Measurements from ENCODE around the gene MYO1D. TPM values are rescaled to one million over a fixed set of nuclear protein-coding genes. Genes with fewer than 3 reads are reported as not detected.

MYO1D gene
- total and polyA plus RNA-seq, 2 of the 13 experiments (the other 11 are each of a cell fraction or from before 2014, with no cell fraction given), result 13.2 to 17.3 TPM

GRCh38 chr17:32443827-32444300 lies 433.1 kb downstream of the MYO1D start:
- BruUV-seq (replicated peaks), result no TSS peak
- H3K27me3 ChIP-seq (ENCODE audit: control insufficient read depth in 1 of 2, insufficient read depth in 2 of 2, low read length in 2 of 2), result no peaks in the 10 kb centered on the region
- intact Hi-C loops (cut with micrococcal nuclease; ENCODE audit: unreplicated experiment), result no loop called here
- peaks cover 58% of the 10 kb centered on the region for H3K4me1 ChIP-seq (ENCODE audit: insufficient read depth, low read length)
- peaks cover 2 to 9% of the 10 kb centered on the region in 2 experiments; a peak in 4 of 5 replicates for H3K36me3 ChIP-seq (replicated peaks in 1 of 2; ENCODE audit: control insufficient read depth in 1 of 2, insufficient read depth in 2 of 2, low read length in 2 of 2)
- H3K79me2 ChIP-seq (ENCODE audit: insufficient read depth, low read length), result peaks cover 41% of the 10 kb centered on the region
- CTCF ChIA-PET (ENCODE audit: low intra/inter-chr PET ratio, low total read pairs), result interaction anchor here (1.5 kb wide), 1 partner anchor 18 kb away, joined by 4 read pairs; no protein-coding TSS in a partner anchor
- H2AFZ ChIP-seq (ENCODE audit: low read length), result peak overlapping the region; percentile 29
- in situ Hi-C loops (cut with HindIII; ENCODE audit: extremely low pct_ligation_motif_present, low pct_unique_long_range_greater_than_20kb), result no loop called here
- POLR2A ChIA-PET, result interaction anchor here (0.8 to 1.7 kb wide), 9 partner anchors 10 to 103 kb away, joined by 3 to 13 read pairs (median 4); partner anchors contain the start of gene CDK5R1
- ATAC-seq, result peak; percentile 20
- H3K27ac ChIP-seq (ENCODE audit: extremely low read length, insufficient read depth, low read length), result no peak overlapping the region
- no peak for FAIRE-seq
- H3K4me3 ChIP-seq (replicated peaks in 1 of 3; ENCODE audit: insufficient read depth in 1 of 3, low read depth in 2 of 3, low read length in 3 of 3), result peak overlapping the region; percentile 61 to 88 (median 81)
- DNase-seq (ENCODE audit: low spot score), result no peak
- peak overlapping the region; percentile 62; the same call in 1 of the 2 replicates for H3K9ac ChIP-seq (ENCODE audit: insufficient read depth, low read depth, low read length)
- WGBS (ENCODE audit: low lambda C conversion rate), result 0% methylated on average over 14 of the region's 29 CpGs
- peaks cover 15% of the 10 kb centered on the region for H4K20me1 ChIP-seq (ENCODE audit: insufficient read depth, low read length)
- no peaks in the 10 kb centered on the region for H3K9me3 ChIP-seq (ENCODE audit: low read length)
- H3K4me2 ChIP-seq (ENCODE audit: low read depth, low read length), result peak overlapping the region; percentile 99
- TF ChIP-seq LCORL (IDR thresholded peaks at IDR 0.05) (no peak), LCORL (CRISPR knock-in tag; IDR thresholded peaks at IDR 0.05) (peak; percentile 75; the same call in 1 of the 2 replicates), SMAD9 (CRISPR knock-in tag; IDR thresholded peaks at IDR 0.05) (no peak), SRSF1 (optimal IDR thresholded peaks at IDR 0.05; ENCODE audit: low read depth, low read length) (no peak), TEAD3 (CRISPR knock-in tag; optimal IDR thresholded peaks at IDR 0.05; ENCODE audit: borderline replicate concordance) (peak; percentile 1), THAP8 (CRISPR knock-in tag; IDR thresholded peaks at IDR 0.05; ENCODE audit: borderline replicate concordance) (peak; percentile 78; the same call in 1 of the 2 replicates), ZNF362 (CRISPR knock-in tag; IDR thresholded peaks at IDR 0.05; ENCODE audit: borderline replicate concordance) (peak; percentile 43; the same call in 1 of the 2 replicates), DZIP1 (CRISPR knock-in tag; IDR thresholded peaks at IDR 0.05) (0 out of 2 replicates have a peak, but pooled peaks have one; percentile 20), ZNF414 (CRISPR knock-in tag; IDR thresholded peaks at IDR 0.05) (no peak), ZNF468 (CRISPR knock-in tag; IDR thresholded peaks at IDR 0.05) (no peak), ZFP41 (CRISPR knock-in tag; IDR thresholded peaks at IDR 0.05; ENCODE audit: borderline replicate concordance) (no peak), ZNF121 (CRISPR knock-in tag; IDR thresholded peaks at IDR 0.05) (0 out of 2 replicates have a peak, but pooled peaks have one; percentile 44), SNAI1 (CRISPR knock-in tag; IDR thresholded peaks at IDR 0.05; ENCODE audit: borderline replicate concordance) (0 out of 2 replicates have a peak, but pooled peaks have one; percentile 14), NCOA5 (CRISPR knock-in tag; IDR thresholded peaks at IDR 0.05) (no peak)

Measured in HepG2 (cell line).